Neuron (in vitro differentiated cells): ENCODE measurements around the gene CYB5R2.

Experiments used
- H2AFZ ChIP-seq: one replicate; pipeline ENCODE4 v1.6.1; 2013; ENCODE audit warnings: low read depth, mild to moderate bottlenecking, inconsistent platforms, low read length, moderate library complexity
- H3K27me3 ChIP-seq: one replicate; pipeline ENCODE4 v1.6.1; 2013; ENCODE audit warnings: low read length; ENCODE audit not compliant: insufficient read depth
- H3K36me3 ChIP-seq: one replicate; pipeline ENCODE4 v1.6.1; 2013; ENCODE audit warnings: low read length; ENCODE audit not compliant: insufficient read depth
- H3K4me1 ChIP-seq: one replicate; pipeline ENCODE4 v1.6.1; 2013; ENCODE audit warnings: low read length; ENCODE audit not compliant: insufficient read depth
- H3K4me3 ChIP-seq: 2 replicates; pipeline ENCODE4 v1.5.1; 2013; ENCODE audit warnings: mild to moderate bottlenecking, low read length, moderate library complexity
- H3K9me3 ChIP-seq: one replicate; pipeline ENCODE4 v1.6.1; 2013; ENCODE audit warnings: low read length

Gene CYB5R2

GRCh38 chr11:7621090-7621489 lies 52.2 kb downstream of the CYB5R2 start:
- Histone ChIP-seq H3K9me3 (no peaks in the 10 kb centered on the region), H3K4me1 (no peaks in the 10 kb centered on the region), H2AFZ (no peak overlapping the region), H3K27me3 (no peaks in the 10 kb centered on the region), H3K36me3 (no peaks in the 10 kb centered on the region), H3K4me3 (no peak overlapping the region)

- no peaks in the 10 kb centered on the region for H3K36me3 ChIP-seq
- H2AFZ ChIP-seq, result no peak overlapping the region
- no peaks in the 10 kb centered on the region for H3K27me3 ChIP-seq
- H3K4me3 ChIP-seq, result no peak overlapping the region
- H3K4me1 ChIP-seq, result no peaks in the 10 kb centered on the region
- H3K9me3 ChIP-seq, result no peaks in the 10 kb centered on the region
These were observed 54.0 kb downstream of the CYB5R2 start for GRCh38 chr11:7619322-7619721.

GRCh38 chr11:7617032-7617431 lies 56.3 kb downstream of the CYB5R2 start:
- no peak overlapping the region for H2AFZ ChIP-seq
- no peaks in the 10 kb centered on the region for H3K36me3 ChIP-seq
- no peaks in the 10 kb centered on the region for H3K9me3 ChIP-seq
- H3K4me3 ChIP-seq, result no peak overlapping the region
- no peaks in the 10 kb centered on the region for H3K4me1 ChIP-seq
- H3K27me3 ChIP-seq, result no peaks in the 10 kb centered on the region
